ENCODE measurements around the gene C1orf232. TPM values are rescaled to one million over a fixed set of nuclear protein-coding genes. Genes with fewer than 3 reads are reported as not detected.

The C1orf232 gene
- total RNA-seq, 1 donor, result not detected

DNA sequence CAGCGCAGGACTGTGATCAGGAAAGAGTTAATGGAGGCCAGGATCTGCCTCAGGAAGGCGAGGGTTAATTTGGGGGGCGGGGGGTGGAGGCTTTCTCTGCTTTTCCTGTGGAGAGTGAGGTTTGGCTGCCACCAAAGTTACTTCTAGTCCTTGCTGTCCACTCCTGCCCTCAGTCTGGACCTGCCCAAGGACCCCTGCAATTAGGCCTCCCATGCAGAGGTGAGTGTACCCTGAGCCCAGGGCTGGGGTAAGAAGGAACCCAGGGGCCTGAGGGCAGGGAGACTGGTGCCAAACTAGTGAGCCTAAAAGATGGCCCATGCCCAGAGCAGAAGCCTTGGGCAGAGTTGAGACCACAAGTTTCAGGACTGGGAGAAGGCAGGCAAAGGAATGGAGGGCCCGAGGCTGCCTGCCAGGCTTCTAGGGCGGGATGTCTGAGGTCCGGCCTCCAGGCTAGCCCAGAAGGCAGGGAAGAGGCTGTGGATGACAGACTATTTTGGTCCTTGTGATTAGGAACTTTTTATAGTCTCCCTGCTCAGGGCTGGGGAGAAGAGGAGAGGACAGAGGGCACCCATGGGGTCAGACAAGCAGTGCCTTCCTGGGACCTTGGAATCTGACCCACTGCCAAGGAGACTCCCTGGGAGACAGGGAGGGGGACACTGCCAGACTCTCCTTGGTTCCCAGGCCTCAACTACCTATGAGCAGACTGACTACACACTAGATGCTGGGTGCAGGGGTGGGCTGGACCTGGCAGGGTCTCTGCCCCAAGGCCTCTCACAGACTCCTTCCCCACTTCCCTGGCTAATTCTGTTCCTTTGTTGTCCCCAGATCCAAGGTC, 9.6 kb downstream of the C1orf232 start, which contains the start of gene FAM110D:
TSS of gene FAM110D (plus strand) at position 172 of the 835 bp plus-strand sequence. CDS start 2,213 bp downstream, outside the sequence.
- no peak within 1 kb of the TSS for H2AFZ ChIP-seq (ENCODE audit: low read length)
- TF ChIP-seq, protein P1, sequence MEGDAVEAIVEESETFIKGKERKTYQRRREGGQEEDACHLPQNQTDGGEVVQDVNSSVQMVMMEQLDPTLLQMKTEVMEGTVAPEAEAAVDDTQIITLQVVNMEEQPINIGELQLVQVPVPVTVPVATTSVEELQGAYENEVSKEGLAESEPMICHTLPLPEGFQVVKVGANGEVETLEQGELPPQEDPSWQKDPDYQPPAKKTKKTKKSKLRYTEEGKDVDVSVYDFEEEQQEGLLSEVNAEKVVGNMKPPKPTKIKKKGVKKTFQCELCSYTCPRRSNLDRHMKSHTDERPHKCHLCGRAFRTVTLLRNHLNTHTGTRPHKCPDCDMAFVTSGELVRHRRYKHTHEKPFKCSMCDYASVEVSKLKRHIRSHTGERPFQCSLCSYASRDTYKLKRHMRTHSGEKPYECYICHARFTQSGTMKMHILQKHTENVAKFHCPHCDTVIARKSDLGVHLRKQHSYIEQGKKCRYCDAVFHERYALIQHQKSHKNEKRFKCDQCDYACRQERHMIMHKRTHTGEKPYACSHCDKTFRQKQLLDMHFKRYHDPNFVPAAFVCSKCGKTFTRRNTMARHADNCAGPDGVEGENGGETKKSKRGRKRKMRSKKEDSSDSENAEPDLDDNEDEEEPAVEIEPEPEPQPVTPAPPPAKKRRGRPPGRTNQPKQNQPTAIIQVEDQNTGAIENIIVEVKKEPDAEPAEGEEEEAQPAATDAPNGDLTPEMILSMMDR (IDR thresholded peaks at IDR 0.05; ENCODE audit: extremely low read depth, low read depth, low read length), result no peak

DNA sequence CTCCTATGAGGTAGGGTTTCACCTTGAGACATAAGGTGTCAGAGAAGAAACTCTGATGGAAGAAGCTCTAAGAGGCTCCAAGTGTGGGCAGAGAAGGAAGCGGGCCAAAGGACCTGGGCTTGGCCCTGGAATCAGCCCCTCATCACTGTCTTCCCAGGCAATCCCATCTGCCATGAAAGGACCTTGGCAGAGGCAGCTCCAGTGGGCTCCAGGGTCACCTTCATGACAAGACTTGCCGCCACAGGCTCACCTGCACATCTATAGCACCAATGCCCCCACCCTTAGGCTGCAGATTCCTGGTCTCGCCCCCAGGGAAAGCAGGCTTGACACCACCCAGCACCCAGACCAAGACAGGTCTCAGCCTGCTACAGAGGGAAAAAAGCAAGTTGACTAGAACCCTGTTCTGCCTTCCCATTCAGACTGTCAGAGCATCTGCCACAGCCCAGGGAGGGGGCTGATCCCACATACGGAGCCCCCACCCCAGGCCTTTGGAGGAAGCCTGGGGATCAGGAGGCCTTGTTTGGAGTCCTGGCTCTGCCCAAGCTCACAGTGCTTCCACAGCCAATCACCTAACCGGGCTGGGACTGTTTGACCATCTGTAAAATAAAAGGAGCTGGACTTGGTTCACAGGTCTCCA, 10.4 kb downstream of the C1orf232 start:
- Histone ChIP-seq H3K27me3 (ENCODE audit: insufficient read depth, low read length) (peaks cover 36% of the 10 kb centered on the region), H3K9me3 (ENCODE audit: low read depth, low read length) (no peaks in the 10 kb centered on the region), H3K27ac (ENCODE audit: low read depth, low read length) (no peak overlapping the region), H3K36me3 (ENCODE audit: insufficient read depth, low read length) (no peaks in the 10 kb centered on the region), H4K20me1 (ENCODE audit: insufficient read depth, low read length) (no peaks in the 10 kb centered on the region), H3K79me2 (ENCODE audit: insufficient read depth, low read length) (no peaks in the 10 kb centered on the region), H2AFZ (ENCODE audit: low read length) (no peak overlapping the region), H3K4me1 (ENCODE audit: insufficient read depth, low read length) (peaks cover 4% of the 10 kb centered on the region), H3K4me3 (ENCODE audit: insufficient read depth, low read length) (no peak overlapping the region), H3K4me2 (ENCODE audit: insufficient read depth, low read length) (no peak overlapping the region)
- TF ChIP-seq, protein P1 (IDR thresholded peaks at IDR 0.05; ENCODE audit: extremely low read depth, low read depth, low read length), result no peak
- DNase-seq (ENCODE audit: insufficient read length, low spot score, missing footprints), result no peak

More for the DNA sequence above, 9.6 kb downstream of the C1orf232 start, which contains the start of gene FAM110D:
- Histone ChIP-seq H3K27ac (ENCODE audit: low read depth, low read length) (no peak within 1 kb of the TSS), H3K4me2 (ENCODE audit: insufficient read depth, low read length) (no peak within 1 kb of the TSS), H3K9me3 (ENCODE audit: low read depth, low read length) (no peaks in the 10 kb centered on the region), H3K27me3 (ENCODE audit: insufficient read depth, low read length) (peaks cover 33% of the 10 kb centered on the region), H3K4me1 (ENCODE audit: insufficient read depth, low read length) (peaks cover 4% of the 10 kb centered on the region), H3K36me3 (ENCODE audit: insufficient read depth, low read length) (no peaks in the 10 kb centered on the region), H3K79me2 (ENCODE audit: insufficient read depth, low read length) (no peaks in the 10 kb centered on the region), H4K20me1 (ENCODE audit: insufficient read depth, low read length) (no peaks in the 10 kb centered on the region), H3K4me3 (ENCODE audit: insufficient read depth, low read length) (no peak within 1 kb of the TSS)
- DNase-seq (ENCODE audit: insufficient read length, low spot score, missing footprints), result peak; percentile 87

- Histone ChIP-seq H3K27ac (ENCODE audit: low read depth, low read length) (no peak overlapping the region), H2AFZ (ENCODE audit: low read length) (no peak overlapping the region), H4K20me1 (ENCODE audit: insufficient read depth, low read length) (no peaks in the 10 kb centered on the region), H3K79me2 (ENCODE audit: insufficient read depth, low read length) (no peaks in the 10 kb centered on the region), H3K4me1 (ENCODE audit: insufficient read depth, low read length) (no peaks in the 10 kb centered on the region), H3K36me3 (ENCODE audit: insufficient read depth, low read length) (no peaks in the 10 kb centered on the region), H3K4me2 (ENCODE audit: insufficient read depth, low read length) (no peak overlapping the region), H3K27me3 (ENCODE audit: insufficient read depth, low read length) (peaks cover 35% of the 10 kb centered on the region), H3K4me3 (ENCODE audit: insufficient read depth, low read length) (no peak overlapping the region), H3K9me3 (ENCODE audit: low read depth, low read length) (no peaks in the 10 kb centered on the region)
- TF ChIP-seq, protein P1 (IDR thresholded peaks at IDR 0.05; ENCODE audit: extremely low read depth, low read depth, low read length), result no peak
- no peak for DNase-seq (ENCODE audit: insufficient read length, low spot score, missing footprints)
Observed at GRCh38 chr1:26156285-26157038, 12.3 kb downstream of the C1orf232 start.
